ENCODE measurements around the gene EXOC3. TPM values are rescaled to one million over a fixed set of nuclear protein-coding genes. Genes with fewer than 3 reads are reported as not detected.

The EXOC3 gene
- total and polyA plus RNA-seq, 10 of the 15 experiments (the other 5 are each of a cell fraction or from before 2014, with no cell fraction given) = 1.6 to 53.0 (median 27.9) TPM

DNA sequence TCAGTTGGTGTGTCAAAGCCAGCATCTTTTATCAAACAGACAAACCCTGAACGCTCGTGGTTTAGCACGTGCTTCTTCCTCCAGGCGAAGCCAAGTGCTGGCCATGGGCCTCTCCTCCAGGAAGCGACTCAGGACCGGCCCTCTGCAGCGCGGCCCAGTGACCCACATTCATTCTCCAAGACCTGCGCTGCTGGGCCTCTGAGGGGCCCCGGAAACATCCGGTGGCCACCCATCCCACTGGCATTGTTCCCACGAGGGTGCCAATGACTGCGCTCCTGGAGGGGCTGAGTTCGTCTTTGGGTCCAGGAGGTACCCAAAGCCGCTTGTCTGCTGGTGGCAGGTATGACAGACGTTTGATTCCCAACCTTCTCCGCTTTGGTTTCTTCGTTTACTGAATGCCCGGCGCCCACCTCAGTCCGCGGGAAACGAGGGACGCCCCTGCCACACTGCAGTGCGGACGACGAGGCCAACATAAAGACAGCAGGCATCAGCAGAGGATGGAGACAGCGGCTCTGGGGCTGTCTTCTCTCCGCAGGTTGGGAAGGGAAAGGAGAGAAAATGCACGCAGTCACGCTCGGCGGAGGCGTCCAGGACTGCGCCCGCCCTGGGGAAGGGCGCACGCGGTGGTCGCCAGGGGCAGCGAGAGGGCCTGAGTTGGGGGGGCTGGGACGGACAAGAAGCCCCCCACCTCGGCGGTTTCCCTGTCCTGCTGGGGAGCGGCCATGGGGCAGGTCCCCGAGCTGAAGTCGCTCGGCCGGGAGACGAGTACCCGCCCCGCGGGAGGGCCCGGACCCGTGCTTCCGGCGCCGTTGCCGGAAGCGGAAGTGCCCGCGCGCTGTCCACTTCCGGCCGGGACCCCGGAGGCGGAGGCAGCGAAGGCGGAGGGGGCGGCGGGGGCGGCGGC is at the start of gene EXOC3 (continued):
- TF ChIP-seq, protein P1, sequence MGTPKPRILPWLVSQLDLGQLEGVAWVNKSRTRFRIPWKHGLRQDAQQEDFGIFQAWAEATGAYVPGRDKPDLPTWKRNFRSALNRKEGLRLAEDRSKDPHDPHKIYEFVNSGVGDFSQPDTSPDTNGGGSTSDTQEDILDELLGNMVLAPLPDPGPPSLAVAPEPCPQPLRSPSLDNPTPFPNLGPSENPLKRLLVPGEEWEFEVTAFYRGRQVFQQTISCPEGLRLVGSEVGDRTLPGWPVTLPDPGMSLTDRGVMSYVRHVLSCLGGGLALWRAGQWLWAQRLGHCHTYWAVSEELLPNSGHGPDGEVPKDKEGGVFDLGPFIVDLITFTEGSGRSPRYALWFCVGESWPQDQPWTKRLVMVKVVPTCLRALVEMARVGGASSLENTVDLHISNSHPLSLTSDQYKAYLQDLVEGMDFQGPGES (IDR thresholded peaks at IDR 0.05) = 0 out of 2 replicates have a peak, but pooled peaks have one; percentile 25
- TF ChIP-seq ZBED1 (IDR thresholded peaks at IDR 0.05; ENCODE audit: borderline replicate concordance) = no peak
- TF ChIP-seq RFX5 (IDR thresholded peaks at IDR 0.05; ENCODE audit: low read depth, low read length) = no peak
- no peak for TF ChIP-seq MYB (IDR thresholded peaks at IDR 0.05; ENCODE audit: borderline replicate concordance, low read depth, low read length)
- peak in 1 of 2 experiments; percentile 5; a peak in 1 of 4 replicates for TF ChIP-seq BHLHE40 (IDR thresholded peaks at IDR 0.05; ENCODE audit: borderline replicate concordance in 1 of 2, low read depth in 2 of 2, low read length in 1 of 2)
- peak; percentile 90 for TF ChIP-seq GABPA (IDR thresholded peaks at IDR 0.05; ENCODE audit: low read depth)
- TF ChIP-seq NBN (IDR thresholded peaks at IDR 0.05) = no peak
- TF ChIP-seq, protein P2, sequence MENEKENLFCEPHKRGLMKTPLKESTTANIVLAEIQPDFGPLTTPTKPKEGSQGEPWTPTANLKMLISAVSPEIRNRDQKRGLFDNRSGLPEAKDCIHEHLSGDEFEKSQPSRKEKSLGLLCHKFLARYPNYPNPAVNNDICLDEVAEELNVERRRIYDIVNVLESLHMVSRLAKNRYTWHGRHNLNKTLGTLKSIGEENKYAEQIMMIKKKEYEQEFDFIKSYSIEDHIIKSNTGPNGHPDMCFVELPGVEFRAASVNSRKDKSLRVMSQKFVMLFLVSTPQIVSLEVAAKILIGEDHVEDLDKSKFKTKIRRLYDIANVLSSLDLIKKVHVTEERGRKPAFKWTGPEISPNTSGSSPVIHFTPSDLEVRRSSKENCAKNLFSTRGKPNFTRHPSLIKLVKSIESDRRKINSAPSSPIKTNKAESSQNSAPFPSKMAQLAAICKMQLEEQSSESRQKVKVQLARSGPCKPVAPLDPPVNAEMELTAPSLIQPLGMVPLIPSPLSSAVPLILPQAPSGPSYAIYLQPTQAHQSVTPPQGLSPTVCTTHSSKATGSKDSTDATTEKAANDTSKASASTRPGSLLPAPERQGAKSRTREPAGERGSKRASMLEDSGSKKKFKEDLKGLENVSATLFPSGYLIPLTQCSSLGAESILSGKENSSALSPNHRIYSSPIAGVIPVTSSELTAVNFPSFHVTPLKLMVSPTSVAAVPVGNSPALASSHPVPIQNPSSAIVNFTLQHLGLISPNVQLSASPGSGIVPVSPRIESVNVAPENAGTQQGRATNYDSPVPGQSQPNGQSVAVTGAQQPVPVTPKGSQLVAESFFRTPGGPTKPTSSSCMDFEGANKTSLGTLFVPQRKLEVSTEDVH (IDR thresholded peaks at IDR 0.05; ENCODE audit: low read depth, partially characterized antibody) = no peak
- TF ChIP-seq, protein P3, sequence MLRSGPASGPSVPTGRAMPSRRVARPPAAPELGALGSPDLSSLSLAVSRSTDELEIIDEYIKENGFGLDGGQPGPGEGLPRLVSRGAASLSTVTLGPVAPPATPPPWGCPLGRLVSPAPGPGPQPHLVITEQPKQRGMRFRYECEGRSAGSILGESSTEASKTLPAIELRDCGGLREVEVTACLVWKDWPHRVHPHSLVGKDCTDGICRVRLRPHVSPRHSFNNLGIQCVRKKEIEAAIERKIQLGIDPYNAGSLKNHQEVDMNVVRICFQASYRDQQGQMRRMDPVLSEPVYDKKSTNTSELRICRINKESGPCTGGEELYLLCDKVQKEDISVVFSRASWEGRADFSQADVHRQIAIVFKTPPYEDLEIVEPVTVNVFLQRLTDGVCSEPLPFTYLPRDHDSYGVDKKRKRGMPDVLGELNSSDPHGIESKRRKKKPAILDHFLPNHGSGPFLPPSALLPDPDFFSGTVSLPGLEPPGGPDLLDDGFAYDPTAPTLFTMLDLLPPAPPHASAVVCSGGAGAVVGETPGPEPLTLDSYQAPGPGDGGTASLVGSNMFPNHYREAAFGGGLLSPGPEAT (IDR thresholded peaks at IDR 0.05; ENCODE audit: low read depth) = no peak; the same call in none of the 2 replicates
- TF ChIP-seq, protein P4, sequence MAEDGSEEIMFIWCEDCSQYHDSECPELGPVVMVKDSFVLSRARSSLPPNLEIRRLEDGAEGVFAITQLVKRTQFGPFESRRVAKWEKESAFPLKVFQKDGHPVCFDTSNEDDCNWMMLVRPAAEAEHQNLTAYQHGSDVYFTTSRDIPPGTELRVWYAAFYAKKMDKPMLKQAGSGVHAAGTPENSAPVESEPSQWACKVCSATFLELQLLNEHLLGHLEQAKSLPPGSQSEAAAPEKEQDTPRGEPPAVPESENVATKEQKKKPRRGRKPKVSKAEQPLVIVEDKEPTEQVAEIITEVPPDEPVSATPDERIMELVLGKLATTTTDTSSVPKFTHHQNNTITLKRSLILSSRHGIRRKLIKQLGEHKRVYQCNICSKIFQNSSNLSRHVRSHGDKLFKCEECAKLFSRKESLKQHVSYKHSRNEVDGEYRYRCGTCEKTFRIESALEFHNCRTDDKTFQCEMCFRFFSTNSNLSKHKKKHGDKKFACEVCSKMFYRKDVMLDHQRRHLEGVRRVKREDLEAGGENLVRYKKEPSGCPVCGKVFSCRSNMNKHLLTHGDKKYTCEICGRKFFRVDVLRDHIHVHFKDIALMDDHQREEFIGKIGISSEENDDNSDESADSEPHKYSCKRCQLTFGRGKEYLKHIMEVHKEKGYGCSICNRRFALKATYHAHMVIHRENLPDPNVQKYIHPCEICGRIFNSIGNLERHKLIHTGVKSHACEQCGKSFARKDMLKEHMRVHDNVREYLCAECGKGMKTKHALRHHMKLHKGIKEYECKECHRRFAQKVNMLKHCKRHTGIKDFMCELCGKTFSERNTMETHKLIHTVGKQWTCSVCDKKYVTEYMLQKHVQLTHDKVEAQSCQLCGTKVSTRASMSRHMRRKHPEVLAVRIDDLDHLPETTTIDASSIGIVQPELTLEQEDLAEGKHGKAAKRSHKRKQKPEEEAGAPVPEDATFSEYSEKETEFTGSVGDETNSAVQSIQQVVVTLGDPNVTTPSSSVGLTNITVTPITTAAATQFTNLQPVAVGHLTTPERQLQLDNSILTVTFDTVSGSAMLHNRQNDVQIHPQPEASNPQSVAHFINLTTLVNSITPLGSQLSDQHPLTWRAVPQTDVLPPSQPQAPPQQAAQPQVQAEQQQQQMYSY (CRISPR knock-in tag; IDR thresholded peaks at IDR 0.05) = no peak
- TF ChIP-seq, protein P5, sequence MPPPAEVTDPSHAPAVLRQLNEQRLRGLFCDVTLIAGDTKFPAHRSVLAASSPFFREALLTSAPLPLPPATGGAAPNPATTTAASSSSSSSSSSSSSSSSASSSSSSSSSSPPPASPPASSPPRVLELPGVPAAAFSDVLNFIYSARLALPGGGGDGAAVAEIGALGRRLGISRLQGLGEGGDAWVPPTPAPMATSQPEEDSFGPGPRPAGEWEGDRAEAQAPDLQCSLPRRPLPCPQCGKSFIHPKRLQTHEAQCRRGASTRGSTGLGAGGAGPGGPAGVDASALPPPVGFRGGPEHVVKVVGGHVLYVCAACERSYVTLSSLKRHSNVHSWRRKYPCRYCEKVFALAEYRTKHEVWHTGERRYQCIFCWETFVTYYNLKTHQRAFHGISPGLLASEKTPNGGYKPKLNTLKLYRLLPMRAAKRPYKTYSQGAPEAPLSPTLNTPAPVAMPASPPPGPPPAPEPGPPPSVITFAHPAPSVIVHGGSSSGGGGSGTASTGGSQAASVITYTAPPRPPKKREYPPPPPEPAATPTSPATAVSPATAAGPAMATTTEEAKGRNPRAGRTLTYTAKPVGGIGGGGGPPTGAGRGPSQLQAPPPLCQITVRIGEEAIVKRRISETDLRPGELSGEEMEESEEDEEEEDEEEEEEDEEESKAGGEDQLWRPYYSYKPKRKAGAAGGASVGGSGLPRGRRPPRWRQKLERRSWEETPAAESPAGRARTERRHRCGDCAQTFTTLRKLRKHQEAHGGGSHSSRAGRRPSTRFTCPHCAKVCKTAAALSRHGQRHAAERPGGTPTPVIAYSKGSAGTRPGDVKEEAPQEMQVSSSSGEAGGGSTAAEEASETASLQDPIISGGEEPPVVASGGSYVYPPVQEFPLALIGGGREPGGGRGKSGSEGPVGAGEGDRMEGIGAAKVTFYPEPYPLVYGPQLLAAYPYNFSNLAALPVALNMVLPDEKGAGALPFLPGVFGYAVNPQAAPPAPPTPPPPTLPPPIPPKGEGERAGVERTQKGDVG (CRISPR knock-in tag; IDR thresholded peaks at IDR 0.05) = no peak
- TF ChIP-seq, protein P6, sequence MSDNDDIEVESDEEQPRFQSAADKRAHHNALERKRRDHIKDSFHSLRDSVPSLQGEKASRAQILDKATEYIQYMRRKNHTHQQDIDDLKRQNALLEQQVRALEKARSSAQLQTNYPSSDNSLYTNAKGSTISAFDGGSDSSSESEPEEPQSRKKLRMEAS (IDR thresholded peaks at IDR 0.05; ENCODE audit: low read depth, low read length) = 0 out of 2 replicates have a peak, but pooled peaks have one; percentile 9
- no peak for TF ChIP-seq PML (IDR thresholded peaks at IDR 0.05; ENCODE audit: low read length)
- no peak for TF ChIP-seq SP1 (IDR thresholded peaks at IDR 0.05; ENCODE audit: low read depth, low read length)
- TF ChIP-seq SUPT20H (IDR thresholded peaks at IDR 0.05; ENCODE audit: borderline replicate concordance, control insufficient read depth, low read depth, low read length) = no peak
